UCSD-AML1 (cell line): ENCODE results near the gene CHDH.

Experiments used
- DNase-seq: peaks from one replicate; lab custom pipeline; 2025; ENCODE audit not compliant: unreplicated experiment; lab: John Stamatoyannopoulos, UW

The CHDH gene

GRCh38 chr3:53826048-53826447 lies 20.2 kb downstream of the CHDH start:
- no peak for DNase-seq

GRCh38 chr3:53824795-53825194 lies 21.4 kb downstream of the CHDH start:
- no peak for DNase-seq

- no peak for DNase-seq
Observed at GRCh38 chr3:53823956-53824657, 22.1 kb downstream of the CHDH start.

- no peak for DNase-seq
Observed at GRCh38 chr3:53823026-53823955, 22.9 kb downstream of the CHDH start.

GRCh38 chr3:53822331-53822741 lies 23.9 kb downstream of the CHDH start:
- DNase-seq = no peak

GRCh38 chr3:53821631-53822121 lies 24.5 kb downstream of the CHDH start:
- DNase-seq = no peak

GRCh38 chr3:53820756-53821580 lies 25.3 kb downstream of the CHDH start:
- no peak for DNase-seq

- DNase-seq = no peak
Observed at GRCh38 chr3:53820084-53820483, 26.1 kb downstream of the CHDH start.

- DNase-seq = no peak
Observed at GRCh38 chr3:53819163-53819868, 26.9 kb downstream of the CHDH start.

- DNase-seq = no peak
Observed at GRCh38 chr3:53818221-53819162, 27.7 kb downstream of the CHDH start.

- DNase-seq = no peak
Observed at GRCh38 chr3:53817809-53818208, 28.4 kb downstream of the CHDH start.

- no peak for DNase-seq
Observed at GRCh38 chr3:53817211-53817610, 29.0 kb downstream of the CHDH start.

GRCh38 chr3:53816425-53816824 lies 29.8 kb downstream of the CHDH start:
- DNase-seq = no peak

- DNase-seq = no peak
Observed at GRCh38 chr3:53815651-53816050, 30.6 kb downstream of the CHDH start.

- DNase-seq = no peak
Observed at GRCh38 chr3:53815067-53815466, 31.2 kb downstream of the CHDH start.

GRCh38 chr3:53813876-53814275 lies 32.3 kb downstream of the CHDH start:
- no peak for DNase-seq

- DNase-seq = no peak
Observed at GRCh38 chr3:53813229-53813628, 33.0 kb downstream of the CHDH start.

GRCh38 chr3:53812434-53812833 lies 33.8 kb downstream of the CHDH start:
- no peak for DNase-seq

GRCh38 chr3:53811143-53811927 lies 34.9 kb downstream of the CHDH start:
- DNase-seq = no peak
